IMR-90 (cell line): Measurements from ENCODE around the gene NDUFB2. TPM values are rescaled to one million over a fixed set of nuclear protein-coding genes. Genes with fewer than 3 reads are reported as not detected.

Experiments used
- ATAC-seq: fragments of 200-7000 bp; cut with Tn5 transposase; 2 replicates; pipeline ENCODE4 v1.9.1; 2020; ENCODE audit warnings: low read depth, mild to moderate bottlenecking, moderate library complexity
- BruUV-seq: library from RNA; stranded (reverse); fragments of 400-500 nt; replicated peaks from 2 replicates; lab custom pipeline; 2021; lab: Mats Ljungman, UMichigan
- CTCF ChIA-PET: fragments of 300-600 bp; formaldehyde crosslinking; extraction: SDS; loops from one replicate; lab custom pipeline; 2021; ENCODE audit warnings: antibody characterized with exemption; lab: Yijun Ruan, JAX
- POLR2A ChIA-PET: fragments of 300-600 bp; sonication (Branson Sonifier 250); formaldehyde crosslinking; loops from one replicate; lab custom pipeline; 2022; ENCODE audit warnings: antibody characterized with exemption; ENCODE audit not compliant: unreplicated experiment; lab: Charles Lee
- DNase-seq: peaks from one replicate; pipeline ENCODE4 v3.0.0; 2013
- H2AFZ ChIP-seq: replicated peaks from 2 replicates; pipeline ENCODE3; 2013; ENCODE audit warnings: low read length, mild to moderate bottlenecking; ENCODE audit not compliant: poor library complexity
- H2AK5ac ChIP-seq: 2 replicates; pipeline ENCODE4 v1.6.1; 2013; ENCODE audit warnings: low read depth, low read length, inconsistent platforms
- H2AK9ac ChIP-seq: replicated peaks from 2 replicates; pipeline ENCODE3; 2013; ENCODE audit warnings: mild to moderate bottlenecking, low read depth, low read length, moderate library complexity; ENCODE audit not compliant: poor library complexity
- H2BK120ac ChIP-seq: 2 replicates; pipeline ENCODE4 v1.6.1; 2013; ENCODE audit warnings: low read depth, low read length, inconsistent platforms
- H2BK15ac ChIP-seq: 3 replicates; pipeline ENCODE4 v1.6.1; 2013; ENCODE audit warnings: low read depth, low read length, inconsistent platforms
- H2BK20ac ChIP-seq: 2 replicates; pipeline ENCODE4 v1.6.1; 2013; ENCODE audit warnings: low read depth, mild to moderate bottlenecking, inconsistent platforms, low read length, moderate library complexity
- H2BK5ac ChIP-seq: 2 replicates; pipeline ENCODE4 v1.6.1; 2013; ENCODE audit warnings: mild to moderate bottlenecking, low read depth, low read length, inconsistent platforms; ENCODE audit not compliant: poor library complexity, severe bottlenecking
- H3K14ac ChIP-seq: replicated peaks from 2 replicates; pipeline ENCODE4 v1.6.1; 2013; ENCODE audit warnings: low read depth, low read length, inconsistent platforms
- H3K18ac ChIP-seq: 2 replicates; pipeline ENCODE4 v1.6.1; 2013; ENCODE audit warnings: low read depth, low read length, control low read depth
- H3K23ac ChIP-seq: 2 replicates; pipeline ENCODE4 v1.6.1; 2013; ENCODE audit warnings: low read depth, low read length, inconsistent platforms
- H3K27ac ChIP-seq: 2 replicates; pipeline ENCODE4 v1.5.1; 2013; ENCODE audit warnings: mild to moderate bottlenecking, control low read depth, low read length; ENCODE audit not compliant: insufficient read depth
- H3K27me3 ChIP-seq: 2 replicates; pipeline ENCODE4 v1.6.1; 2013; ENCODE audit warnings: low read length; ENCODE audit not compliant: control insufficient read depth, insufficient read depth
- H3K36me3 ChIP-seq: 2 replicates; pipeline ENCODE4 v1.6.1; 2013; ENCODE audit warnings: low read length, mixed read lengths; ENCODE audit not compliant: control insufficient read depth, insufficient read depth
- H3K4ac ChIP-seq: 2 replicates; pipeline ENCODE4 v1.6.1; 2013; ENCODE audit warnings: low read depth, low read length, inconsistent platforms
- H3K4me1 ChIP-seq: 2 replicates; pipeline ENCODE4 v1.6.1; 2013; ENCODE audit warnings: low read length, mixed read lengths; ENCODE audit not compliant: control insufficient read depth, insufficient read depth
- H3K4me2 ChIP-seq: 2 replicates; pipeline ENCODE4 v1.6.1; 2013; ENCODE audit warnings: low read depth, mild to moderate bottlenecking, control low read depth, low read length, moderate library complexity
- H3K4me3 ChIP-seq: 2 replicates; pipeline ENCODE4 v1.5.1; 2013; ENCODE audit warnings: low read depth, mild to moderate bottlenecking, control low read depth, low read length, moderate library complexity; ENCODE audit not compliant: insufficient read depth
- H3K56ac ChIP-seq: 2 replicates; pipeline ENCODE4 v1.6.1; 2013; ENCODE audit warnings: low read length, inconsistent platforms; ENCODE audit not compliant: insufficient read depth; ENCODE audit errors: extremely low read depth
- H3K79me1 ChIP-seq, 2 experiments: 2 replicates each; pipeline ENCODE4 v1.6.1; 2013; ENCODE audit warnings: low read length in 2 of 2, inconsistent platforms in 1 of 2, low read depth in 1 of 2
- H3K9ac ChIP-seq: 2 replicates; pipeline ENCODE4 v1.6.1; 2013; ENCODE audit warnings: low read depth, low read length, control low read depth
- H3K9me1 ChIP-seq: 2 replicates; pipeline ENCODE4 v1.6.1; 2013; ENCODE audit warnings: low read length, inconsistent platforms; ENCODE audit not compliant: insufficient read depth
- H3K9me3 ChIP-seq: 2 replicates; pipeline ENCODE4 v1.6.1; 2013; ENCODE audit warnings: low read length; ENCODE audit not compliant: control insufficient read depth, insufficient read depth
- H4K20me1 ChIP-seq: 2 replicates; pipeline ENCODE4 v1.6.1; 2013; ENCODE audit warnings: low read length, inconsistent platforms; ENCODE audit not compliant: insufficient read depth
- H4K5ac ChIP-seq: 2 replicates; pipeline ENCODE4 v1.6.1; 2013; ENCODE audit warnings: mild to moderate bottlenecking, low read depth, low read length, control low read depth
- H4K8ac ChIP-seq, 2 experiments: 2 replicates each; pipeline ENCODE4 v1.6.1; 2013; ENCODE audit warnings: low read depth in 2 of 2, low read length in 2 of 2, control low read depth in 1 of 2, inconsistent platforms in 1 of 2
- H4K91ac ChIP-seq: 2 replicates; pipeline ENCODE4 v1.6.1; 2013; ENCODE audit warnings: low read depth, low read length, inconsistent platforms; ENCODE audit not compliant: insufficient read depth
- CEBPB ChIP-seq: IDR thresholded peaks from 2 replicates; pipeline ENCODE4 v1.6.1; 2012; ENCODE audit warnings: low read depth, low read length, improper control_type of control experiment
- CTCF ChIP-seq: conservative IDR thresholded peaks from 2 replicates; pipeline ENCODE4 v1.5.1; 2012; ENCODE audit warnings: mild to moderate bottlenecking, low read depth, low read length, improper control_type of control experiment
- MAFK ChIP-seq: IDR thresholded peaks from 2 replicates; pipeline ENCODE4 v1.6.1; 2012; ENCODE audit warnings: low read depth, low read length, improper control_type of control experiment
- NFE2L2 ChIP-seq: fragments of 150-350 bp; IDR thresholded peaks from 2 replicates; pipeline ENCODE4 v1.6.1; 2016; ENCODE audit warnings: low read depth, mild to moderate bottlenecking, low read length
- RAD21 ChIP-seq: IDR thresholded peaks from 2 replicates; pipeline ENCODE4 v1.6.1; 2012; ENCODE audit warnings: low read length, improper control_type of control experiment
- RFX5 ChIP-seq: IDR thresholded peaks from 2 replicates; pipeline ENCODE4 v1.8.0; 2012; ENCODE audit warnings: low read depth, mild to moderate bottlenecking, low read length, moderate library complexity
- SMC3 ChIP-seq: fragments of 150-350 bp; IDR thresholded peaks from 2 replicates; pipeline ENCODE4 v1.6.1; 2016; ENCODE audit warnings: low read depth, mild to moderate bottlenecking, antibody characterized with exemption, low read length, moderate library complexity
- WGBS, 2 experiments: methylation state at CpG; one replicate each; pipeline versions ENCODE4 v1.1.5 to v1.1.7; 2013; ENCODE audit warnings: missing lambda C conversion rate in 2 of 2; ENCODE audit not compliant: insufficient read length in 1 of 2; ENCODE audit errors: extremely low coverage in 2 of 2; 5-methylcytosine and 5-hydroxymethylcytosine counted together
- dilution Hi-C: fragments of 300-500 bp; cut with HindIII; formaldehyde crosslinking; loops from one replicate; pipeline ENCODE4 v1.14.3; 2018; ENCODE audit warnings: low sequenced_read_pairs; ENCODE audit not compliant: unreplicated experiment
- in situ Hi-C: fragments of 300-500 bp; cut with MboI; formaldehyde crosslinking; loops from 3 replicates; pipeline ENCODE4 v1.14.3; 2019; ENCODE audit warnings: low sequenced_read_pairs, inconsistent platforms, mixed read lengths
- intact Hi-C: fragments of 100-400 bp; cut with micrococcal nuclease; formaldehyde crosslinking; loops from 2 replicates; pipeline ENCODE4 v1.10.0; 2022
- polyA plus RNA-seq, 3 experiments: library from polyadenylated mRNA; depleted of rRNA; stranded (reverse); fragments of >200 nt; gene quantifications; 2 replicates each; pipeline ENCODE4 v1.2.3, GENCODE V29; 2012; ENCODE audit warnings: low replicate concordance in 1 of 3
- total RNA-seq: library from RNA; depleted of rRNA; stranded (reverse); fragments of >200 nt; gene quantifications from 2 replicates; pipeline ENCODE4 v1.2.3, GENCODE V29; 2012

Gene NDUFB2
- total and polyA plus RNA-seq, 2 of the 4 experiments (the other 2 are of a cell fraction), result 81.7 to 143 TPM

DNA sequence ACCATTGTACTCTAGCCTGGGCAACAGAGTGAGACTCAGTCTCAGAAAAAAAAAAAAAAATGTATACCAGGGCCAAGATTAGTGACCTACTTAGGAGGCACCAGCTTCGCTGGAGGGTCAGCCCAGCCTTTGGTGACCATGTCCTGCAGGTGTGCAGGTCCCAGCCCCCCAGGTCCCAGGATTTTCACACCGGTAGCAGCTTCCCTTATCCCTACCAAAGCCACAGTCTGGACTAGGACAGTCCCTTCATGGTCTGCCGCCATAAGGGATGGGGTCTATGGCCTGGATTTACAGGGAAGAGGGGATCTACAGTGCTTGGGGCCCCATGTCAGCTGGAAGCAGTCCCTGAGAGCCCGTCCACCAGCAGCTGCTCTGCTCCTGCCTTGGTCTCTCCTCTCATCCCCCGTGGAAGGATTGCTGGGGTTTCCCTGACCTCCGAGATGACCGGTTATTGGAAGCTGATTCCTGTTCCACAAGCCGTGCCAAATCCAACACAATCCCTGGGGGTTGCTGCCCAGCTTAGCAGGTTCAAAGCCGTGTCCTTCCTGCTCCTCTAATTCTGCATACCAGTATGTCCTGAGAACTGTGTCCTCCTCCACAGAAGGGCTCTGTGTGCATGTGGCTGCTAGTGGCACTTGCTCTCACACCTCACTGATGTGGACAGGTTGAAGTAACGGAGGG, 11.0 kb upstream of the NDUFB2 start (continued):
- TF ChIP-seq CTCF (no peak), NFE2L2 (no peak), MAFK (no peak)

DNA sequence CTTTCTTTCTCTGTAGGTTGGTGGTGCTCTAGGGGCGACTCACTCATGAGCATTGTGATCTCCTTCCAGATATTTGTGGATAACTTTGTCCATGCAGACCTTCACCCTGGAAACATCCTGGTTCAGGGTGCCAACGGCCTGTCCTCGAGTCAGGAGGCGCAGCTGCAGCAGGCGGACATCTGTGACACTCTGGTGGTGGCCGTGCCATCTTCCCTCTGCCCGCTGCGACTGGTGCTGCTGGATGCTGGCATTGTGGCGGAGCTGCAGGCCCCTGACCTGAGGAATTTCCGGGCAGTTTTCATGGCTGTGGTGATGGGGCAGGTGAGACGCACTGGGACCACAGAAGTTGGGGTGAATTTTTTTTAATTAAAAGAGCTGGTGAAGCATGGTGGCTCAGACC, 9.6 kb upstream of the NDUFB2 start:
- no peak overlapping the region for H3K27ac ChIP-seq
- H3K4ac ChIP-seq, result no peak overlapping the region
- no peaks in the 10 kb centered on the region for H3K4me1 ChIP-seq
- no peak overlapping the region for H2BK20ac ChIP-seq
- DNase-seq (no peak), ATAC-seq (no peak)
- no peak overlapping the region for H4K5ac ChIP-seq
- intact Hi-C loops (no loop called here), in situ Hi-C loops (loop anchor here (10.0 kb wide), 1 partner anchor 848 kb away; no protein-coding TSS in a partner anchor), dilution Hi-C loops (no loop called here)
- no peak overlapping the region for H2AK5ac ChIP-seq
- no peaks in the 10 kb centered on the region for H3K27me3 ChIP-seq
- POLR2A ChIA-PET, result no interaction called here
- no peak overlapping the region for H3K18ac ChIP-seq
- H3K4me2 ChIP-seq, result no peak overlapping the region
- H4K8ac ChIP-seq, result no peak overlapping the region
- H2BK120ac ChIP-seq, result no peak overlapping the region
- no peak overlapping the region for H3K14ac ChIP-seq
- no peak overlapping the region for H3K9ac ChIP-seq
- CTCF ChIA-PET, result no interaction called here
- no peak overlapping the region for H4K91ac ChIP-seq
- H3K79me1 ChIP-seq, result no peaks in the 10 kb centered on the region
- no peak overlapping the region for H2BK15ac ChIP-seq
- no peak overlapping the region for H2AK9ac ChIP-seq
- H4K20me1 ChIP-seq, result no peaks in the 10 kb centered on the region
- no peaks in the 10 kb centered on the region for H3K9me1 ChIP-seq
- no peak overlapping the region for H2BK5ac ChIP-seq
- H3K4me3 ChIP-seq, result no peak overlapping the region
- no TSS peak for BruUV-seq
- H3K56ac ChIP-seq, result no peak overlapping the region
- H3K23ac ChIP-seq, result no peak overlapping the region
- H2AFZ ChIP-seq, result no peak overlapping the region
- peaks cover 10% of the 10 kb centered on the region for H3K36me3 ChIP-seq
- no peak for TF ChIP-seq SMC3
- no peak for TF ChIP-seq CEBPB
- no peak for TF ChIP-seq RAD21
- TF ChIP-seq RFX5, result no peak
- no peaks in the 10 kb centered on the region for H3K9me3 ChIP-seq
- 97% methylated on average over 6 of the region's 11 CpGs; no CpG with 5 or more reads in 1 of the 2 experiments for WGBS, 2 experiments
